ENCODE data around the gene LTBP1.
A peak's percentile ranks its signal among the peaks of the same experiment; 100 is the strongest.

- no peak for TF ChIP-seq POLR2AphosphoS5 (IDR thresholded peaks at IDR 0.05)
- peak; percentile 71 to 83 (median 78) for TF ChIP-seq CTCF (IDR thresholded peaks at IDR 0.05)
Measured at GRCh38 chr2:33372940-33373553, 426.3 kb downstream of the LTBP1 start.

All from transverse colon (tissue), 4 donors.